Common myeloid progenitor, CD34-positive (primary cell): ENCODE data around the gene CIDEA.
"Not testable (repeated sequence)": the region's sequence is repeated elsewhere in the genome, so short reads cannot be mapped to it uniquely, and the experiment has no call there.

ENCODE experiments used
- CTCF ChIA-PET: fragments of 350-600 bp; sonication (Branson Sonifier 250); formaldehyde crosslinking; loops from one replicate; lab custom pipeline; 2021; ENCODE audit warnings: antibody characterized with exemption; lab: Charles Lee
- POLR2A ChIA-PET: fragments of 350-600 bp; sonication (Branson Sonifier 250); formaldehyde crosslinking; loops from one replicate; lab custom pipeline; 2021; ENCODE audit warnings: antibody characterized with exemption; lab: Charles Lee
- DNase-seq, 3 donors: peaks; one replicate each; pipeline versions ENCODE4 v3.0.0 to v3.0.0-alpha.2; 2013
- H3K27ac ChIP-seq, 2 experiments: 1 replicate in 1 of 2; 2 replicates in 1 of 2; pipeline ENCODE4 v1.7.0; 2013; ENCODE audit warnings: inconsistent platforms in 2 of 2, low read length in 2 of 2, mild to moderate bottlenecking in 2 of 2, low read depth in 1 of 2, moderate library complexity in 1 of 2; ENCODE audit not compliant: severe bottlenecking in 2 of 2, insufficient read depth in 1 of 2, poor library complexity in 1 of 2
- H3K27me3 ChIP-seq, 5 experiments: replicated peaks in 2 of 5; 1 replicate in 3 of 5; 2 replicates in 2 of 5; pipeline versions ENCODE4 v1.6.1 to v1.7.0; 2013; ENCODE audit warnings: low read length in 4 of 5, mild to moderate bottlenecking in 2 of 5, moderate library complexity in 2 of 5, inconsistent platforms in 1 of 5; ENCODE audit not compliant: insufficient read depth in 5 of 5, control insufficient read depth in 4 of 5
- H3K36me3 ChIP-seq, 4 experiments: 1 replicate in 2 of 4; 2 replicates in 2 of 4; pipeline versions ENCODE4 v1.6.1 to v1.7.0; 2013; ENCODE audit warnings: low read length in 3 of 4, control low read depth in 1 of 4, mild to moderate bottlenecking in 1 of 4; ENCODE audit not compliant: control insufficient read depth in 4 of 4, insufficient read depth in 4 of 4
- H3K4me1 ChIP-seq, 4 experiments: 1 replicate in 3 of 4; 2 replicates in 1 of 4; pipeline versions ENCODE4 v1.6.1 to v1.7.1; 2013; ENCODE audit warnings: low read length in 3 of 4, mild to moderate bottlenecking in 3 of 4, control low read depth in 1 of 4, inconsistent platforms in 1 of 4, moderate library complexity in 1 of 4; ENCODE audit not compliant: control insufficient read depth in 4 of 4, insufficient read depth in 4 of 4; ENCODE audit errors: control extremely low read depth in 1 of 4
- H3K4me3 ChIP-seq, 7 experiments: 1 replicate in 4 of 7; 2 replicates in 3 of 7; pipeline versions ENCODE4 v1.5.1 to v1.7.0; 2013; ENCODE audit warnings: mild to moderate bottlenecking in 7 of 7, low read length in 6 of 7, moderate library complexity in 6 of 7, inconsistent platforms in 2 of 7, low read depth in 2 of 7, control low read depth in 1 of 7; ENCODE audit not compliant: insufficient read depth in 4 of 7, control insufficient read depth in 1 of 7; ENCODE audit errors: extremely low read depth in 1 of 7
- H3K9me3 ChIP-seq, 5 experiments: 1 replicate in 4 of 5; 2 replicates in 1 of 5; pipeline versions ENCODE4 v1.6.1 to v1.7.1; 2013; ENCODE audit warnings: low read length in 4 of 5, mild to moderate bottlenecking in 2 of 5, inconsistent platforms in 1 of 5, low read depth in 1 of 5, moderate library complexity in 1 of 5; ENCODE audit not compliant: control insufficient read depth in 4 of 5, insufficient read depth in 2 of 5; ENCODE audit errors: control extremely low read depth in 1 of 5
- WGBS: methylation state at CpG from one replicate; pipeline ENCODE4 v1.1.5; 2013; ENCODE audit not compliant: insufficient coverage; 5-methylcytosine and 5-hydroxymethylcytosine counted together

The CIDEA gene

DNA sequence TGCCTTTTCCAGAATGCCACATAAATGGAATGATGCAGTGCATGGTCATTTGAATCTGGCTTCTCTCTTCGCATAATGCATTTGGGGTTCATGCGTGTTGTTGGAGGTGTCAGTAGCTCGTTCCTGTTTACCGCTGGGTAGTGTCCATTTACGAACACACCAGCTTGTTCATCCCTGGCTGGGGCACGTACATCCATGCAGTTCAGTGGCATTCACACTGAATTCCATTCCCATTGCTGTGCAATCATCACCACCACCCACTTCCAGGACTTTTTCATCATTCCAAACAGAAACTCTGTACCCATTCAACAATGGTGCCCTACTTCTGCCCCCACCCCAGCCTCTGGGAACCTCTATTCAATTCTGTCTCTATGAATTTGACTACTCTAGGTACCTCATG, 14.7 kb upstream of the CIDEA start:
- ChIA-PET CTCF (interaction anchor here (1.3 to 3.2 kb wide), 3 partner anchors 8 to 21 kb away, joined by 4 to 13 read pairs (median 7); no protein-coding TSS in a partner anchor), POLR2A (no interaction called here)
- H3K4me1 ChIP-seq, result peaks cover 0 to 14% (median 5%) of the 10 kb centered on the region in 4 experiments
- no peak overlapping the region for H3K4me3 ChIP-seq
- no peak overlapping the region for H3K27ac ChIP-seq
- WGBS, result 94% methylated on average over 6 of the region's 6 CpGs
- no peaks in the 10 kb centered on the region for H3K36me3 ChIP-seq
- peaks cover 0 to 3% (median 0%) of the 10 kb centered on the region in 5 experiments for H3K9me3 ChIP-seq
- peaks cover 0 to 2% (median 0%) of the 10 kb centered on the region in 5 experiments for H3K27me3 ChIP-seq
- no peak for DNase-seq

DNA sequence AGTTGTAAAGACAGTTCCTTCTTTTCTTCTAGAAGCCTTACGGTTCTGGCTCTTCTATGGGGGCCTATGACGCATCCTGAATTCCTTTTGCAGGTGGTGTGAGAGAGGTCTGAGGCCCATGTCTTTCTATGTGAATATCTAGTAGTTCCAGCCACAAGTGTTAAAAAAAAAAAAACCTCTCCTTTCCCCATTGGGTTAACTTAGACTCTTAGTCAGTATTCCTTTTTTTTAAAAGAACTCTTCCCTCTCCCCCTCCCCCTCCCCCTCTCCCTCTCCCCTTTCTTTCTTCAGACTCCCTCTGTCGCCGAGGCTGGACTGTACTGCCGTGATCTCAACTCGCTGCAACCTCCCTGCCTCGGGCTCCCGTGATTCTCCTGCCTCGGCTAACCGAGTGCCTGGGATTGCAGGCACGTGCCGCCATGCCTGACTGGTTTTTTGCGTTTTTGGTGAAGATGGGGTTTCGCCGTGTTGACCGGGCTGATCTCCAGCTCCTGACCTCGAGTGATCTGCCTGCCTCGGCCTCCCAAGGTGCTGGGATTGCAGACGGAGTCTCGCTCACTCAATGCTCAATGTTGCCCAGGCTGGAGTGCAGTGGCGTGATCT, 11.4 kb upstream of the CIDEA start:
- CTCF ChIA-PET, result interaction anchor here (1.0 kb wide), 1 partner anchor 10 kb away, joined by 3 read pairs; no protein-coding TSS in a partner anchor
- Histone ChIP-seq H3K9me3 (no peaks in the 10 kb centered on the region), H3K4me3 (no peak overlapping the region), H3K36me3 (no peaks in the 10 kb centered on the region), H3K27ac (no peak overlapping the region), H3K4me1 (peaks cover 0 to 7% (median 3%) of the 10 kb centered on the region in 4 experiments), H3K27me3 (peaks cover 0 to 15% (median 4%) of the 10 kb centered on the region in 5 experiments)
- DNase-seq, result no peak
- WGBS, result 99% methylated on average over 19 of the region's 21 CpGs
- POLR2A ChIA-PET, result no interaction called here

DNA sequence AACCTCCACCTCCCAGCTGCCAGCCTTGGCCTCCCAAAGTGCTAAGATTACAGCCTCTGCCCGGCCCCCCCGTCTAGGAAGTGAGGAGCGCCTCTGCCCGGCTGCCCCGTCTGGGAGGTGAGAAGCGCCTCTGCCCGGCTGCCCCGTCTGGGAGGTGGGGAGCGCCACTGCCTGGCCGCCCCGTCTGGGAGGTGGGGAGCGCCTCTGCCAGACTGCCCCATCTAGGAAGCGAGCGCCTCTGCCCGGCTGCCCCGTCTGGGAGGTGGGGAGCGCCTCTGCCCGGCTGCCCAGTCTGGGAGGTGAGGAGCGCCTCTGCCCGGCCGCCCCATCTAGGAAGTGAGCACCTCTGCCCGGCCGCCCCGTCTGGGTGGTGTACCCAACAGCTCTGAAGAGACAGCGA, 10.9 kb upstream of the CIDEA start:
- 97% methylated on average over 25 of the region's 25 CpGs for WGBS
- DNase-seq, CTCF ChIA-PET, H3K36me3 ChIP-seq, H3K4me1 ChIP-seq, H3K4me3 ChIP-seq, POLR2A ChIA-PET, H3K9me3 ChIP-seq, H3K27ac ChIP-seq: not testable (repeated sequence)
- H3K27me3 ChIP-seq, result peaks cover 0 to 19% (median 4%) of the 10 kb centered on the region in 5 experiments

DNA sequence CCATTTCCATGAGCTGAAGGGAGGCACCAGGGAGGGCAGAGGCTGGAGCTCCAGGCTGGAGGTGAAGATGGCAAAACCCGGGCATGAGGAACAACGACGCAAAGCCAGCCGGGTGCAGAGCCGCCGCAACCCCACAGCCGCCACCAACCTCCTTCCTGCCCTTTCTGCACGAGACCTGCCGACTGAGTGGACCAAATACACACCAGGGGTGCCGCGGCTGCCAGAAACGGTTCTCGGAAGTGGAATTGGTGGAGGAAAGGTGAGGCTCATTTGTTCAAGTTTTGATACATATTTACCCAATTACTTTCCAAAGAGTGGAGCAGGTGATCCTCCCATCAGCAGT, 8.4 kb upstream of the CIDEA start:
- CTCF ChIA-PET, result interaction anchor here (0.5 to 1.8 kb wide), 3 partner anchors 10 to 399 kb away, joined by 3 to 6 read pairs (median 5); no protein-coding TSS in a partner anchor
- Histone ChIP-seq H3K4me1 (no peaks in the 10 kb centered on the region), H3K27ac (no peak overlapping the region), H3K27me3 (peaks cover 0 to 33% (median 6%) of the 10 kb centered on the region in 5 experiments), H3K36me3 (no peaks in the 10 kb centered on the region), H3K9me3 (no peaks in the 10 kb centered on the region), H3K4me3 (no peak overlapping the region)
- POLR2A ChIA-PET, result no interaction called here
- DNase-seq, result no peak
- 97% methylated on average over 9 of the region's 13 CpGs for WGBS

DNA sequence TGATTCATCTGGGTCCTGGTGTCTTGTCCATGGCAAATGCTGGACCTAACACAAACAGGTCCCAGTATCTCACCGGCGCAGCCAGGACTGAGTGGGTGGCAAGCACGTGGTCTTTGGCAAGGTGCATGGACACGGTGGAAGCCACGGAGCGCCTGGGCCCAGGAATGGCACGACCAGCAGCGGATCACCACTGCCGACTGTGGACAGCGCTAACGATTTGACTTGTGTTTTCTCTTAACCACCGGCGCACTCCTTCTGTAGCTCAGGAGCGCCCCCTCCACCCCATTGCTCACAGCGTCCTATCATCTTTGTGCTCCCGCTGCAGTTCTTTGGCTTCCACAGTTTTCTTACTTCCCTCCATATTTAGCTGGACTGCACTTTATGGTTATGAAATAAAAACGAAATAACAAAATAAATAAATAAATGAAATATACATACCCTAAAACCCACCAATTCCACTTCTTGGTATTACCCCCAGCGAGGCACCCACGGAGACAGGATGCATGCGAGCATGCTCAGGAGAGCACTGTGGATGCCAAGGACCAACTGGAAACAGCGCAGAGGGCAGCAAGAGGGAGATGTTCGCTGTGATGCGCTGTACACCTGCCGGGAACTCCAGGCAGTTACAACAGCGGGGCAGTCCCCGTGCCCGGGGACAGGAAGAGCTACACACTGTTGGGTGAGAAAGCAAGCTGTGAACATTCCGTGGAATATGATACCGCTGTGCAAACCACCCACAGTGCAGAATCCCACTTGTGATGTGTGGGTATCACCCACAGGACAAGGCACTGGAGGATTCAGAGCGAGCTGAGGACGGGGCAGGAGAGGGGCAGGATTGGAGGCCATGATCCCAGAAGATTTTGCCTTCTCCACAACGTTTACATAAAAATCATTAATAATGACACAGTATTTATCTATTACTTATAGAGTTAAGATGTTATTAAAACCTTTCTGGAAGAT, 7.0 kb upstream of the CIDEA start:
- Histone ChIP-seq H3K4me3 (no peak overlapping the region), H3K27ac (no peak overlapping the region), H3K4me1 (no peaks in the 10 kb centered on the region), H3K27me3 (peaks cover 0 to 43% (median 13%) of the 10 kb centered on the region in 5 experiments), H3K36me3 (no peaks in the 10 kb centered on the region), H3K9me3 (no peaks in the 10 kb centered on the region)
- 43% methylated on average over 24 of the region's 32 CpGs for WGBS
- peak; percentile 12 to 48 (median 37) for DNase-seq
- CTCF ChIA-PET, result interaction anchor here (1.0 to 2.4 kb wide), 5 partner anchors 8 to 31 kb away, joined by 4 to 9 read pairs (median 5); no protein-coding TSS in a partner anchor
- POLR2A ChIA-PET, result no interaction called here

DNA sequence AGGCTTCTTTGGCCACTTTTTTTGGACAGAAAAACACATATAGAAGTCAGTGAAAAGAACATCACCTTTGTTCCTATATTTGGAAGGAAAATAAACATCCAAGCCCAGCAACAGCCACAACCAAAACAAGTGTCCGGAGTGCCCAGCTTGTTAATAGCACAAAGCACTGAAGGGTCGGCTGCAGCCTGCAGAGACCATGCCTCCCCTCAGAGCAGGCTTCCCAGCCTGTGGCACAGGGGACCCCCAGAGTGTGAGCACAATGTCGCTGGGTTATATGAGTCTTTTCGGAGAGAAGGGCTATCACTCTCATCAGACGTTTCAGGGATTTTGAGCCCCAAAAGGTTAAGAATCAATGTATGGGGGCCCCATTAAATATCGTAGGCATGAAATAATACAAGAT, 6.2 kb upstream of the CIDEA start:
- H3K4me3 ChIP-seq, result no peak overlapping the region
- ChIA-PET POLR2A (no interaction called here), CTCF (interaction anchor here (1.0 to 2.4 kb wide), 4 partner anchors 9 to 30 kb away, joined by 3 to 9 read pairs (median 4); no protein-coding TSS in a partner anchor)
- 93% methylated on average over 4 of the region's 6 CpGs for WGBS
- no peaks in the 10 kb centered on the region for H3K36me3 ChIP-seq
- no peaks in the 10 kb centered on the region for H3K9me3 ChIP-seq
- H3K4me1 ChIP-seq, result peaks cover 0 to under 1% (median 0%) of the 10 kb centered on the region in 4 experiments
- no peak overlapping the region for H3K27ac ChIP-seq
- DNase-seq, result no peak
- H3K27me3 ChIP-seq, result peaks cover 0 to 51% (median 15%) of the 10 kb centered on the region in 5 experiments
